Stimulated activated CD8-positive, alpha-beta memory T cell treated with anti-CD3 and anti-CD28 coated beads, Interleukin-7, amount 100 ng/mL, for 24 hours (primary cell): Measurements from ENCODE around the gene C2CD3.
"Not testable (repeated sequence)": the region's sequence is repeated elsewhere in the genome, so short reads cannot be mapped to it uniquely, and the experiment has no call there.

Source experiments
- DNase-seq: peaks from one replicate; pipeline ENCODE4 v3.0.0-alpha.2; 2020; ENCODE audit warnings: low read depth

C2CD3 gene

DNA sequence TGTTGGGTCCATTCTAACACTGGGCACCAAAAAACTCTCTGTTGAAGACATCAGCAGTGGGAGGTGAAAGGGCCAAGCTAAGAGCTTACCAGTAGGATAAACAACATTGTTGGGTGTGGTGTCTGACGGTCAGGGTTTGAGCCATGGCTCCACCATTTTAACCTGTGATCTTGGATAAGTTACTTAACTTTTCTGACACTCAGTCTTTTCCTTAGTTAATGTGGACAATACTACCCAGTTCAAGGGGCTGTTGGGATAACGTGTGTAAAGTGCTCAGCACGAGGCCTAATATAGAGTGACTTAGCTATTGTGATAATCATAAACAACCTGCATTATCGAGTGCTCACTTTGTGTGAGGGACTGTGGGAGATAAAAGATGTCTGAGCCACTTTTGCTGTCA lies 168.0 kb downstream of the C2CD3 start:
- DNase-seq: no peak

DNA sequence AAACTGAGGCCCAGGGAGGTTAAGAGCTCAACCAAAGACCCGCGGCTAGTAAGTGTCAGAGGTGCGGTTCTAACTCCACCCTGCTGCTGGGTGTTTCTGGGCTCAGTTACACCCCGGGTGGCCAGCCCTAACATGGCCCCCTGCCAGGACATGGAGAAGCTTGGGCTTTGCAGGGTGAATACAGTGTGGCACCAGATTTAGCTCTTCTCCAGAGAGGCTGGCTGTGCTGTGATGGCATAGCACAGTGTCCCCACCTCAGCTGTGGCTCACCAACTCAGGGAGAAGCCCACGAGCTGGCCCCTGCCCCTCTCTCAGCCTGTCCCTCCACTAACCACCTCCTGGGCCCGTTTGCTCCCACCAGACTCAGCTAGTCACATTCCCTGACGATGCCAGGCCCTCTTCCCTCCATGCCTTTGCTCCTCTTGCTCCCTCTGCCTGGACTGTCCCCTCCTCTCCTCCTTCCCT lies 168.9 kb downstream of the C2CD3 start:
- no peak for DNase-seq

- DNase-seq: no peak
Measured at GRCh38 chr11:74000307-74001133, 170.3 kb downstream of the C2CD3 start.

GRCh38 chr11:73999581-74000306 lies 171.1 kb downstream of the C2CD3 start:
- DNase-seq: no peak

DNA sequence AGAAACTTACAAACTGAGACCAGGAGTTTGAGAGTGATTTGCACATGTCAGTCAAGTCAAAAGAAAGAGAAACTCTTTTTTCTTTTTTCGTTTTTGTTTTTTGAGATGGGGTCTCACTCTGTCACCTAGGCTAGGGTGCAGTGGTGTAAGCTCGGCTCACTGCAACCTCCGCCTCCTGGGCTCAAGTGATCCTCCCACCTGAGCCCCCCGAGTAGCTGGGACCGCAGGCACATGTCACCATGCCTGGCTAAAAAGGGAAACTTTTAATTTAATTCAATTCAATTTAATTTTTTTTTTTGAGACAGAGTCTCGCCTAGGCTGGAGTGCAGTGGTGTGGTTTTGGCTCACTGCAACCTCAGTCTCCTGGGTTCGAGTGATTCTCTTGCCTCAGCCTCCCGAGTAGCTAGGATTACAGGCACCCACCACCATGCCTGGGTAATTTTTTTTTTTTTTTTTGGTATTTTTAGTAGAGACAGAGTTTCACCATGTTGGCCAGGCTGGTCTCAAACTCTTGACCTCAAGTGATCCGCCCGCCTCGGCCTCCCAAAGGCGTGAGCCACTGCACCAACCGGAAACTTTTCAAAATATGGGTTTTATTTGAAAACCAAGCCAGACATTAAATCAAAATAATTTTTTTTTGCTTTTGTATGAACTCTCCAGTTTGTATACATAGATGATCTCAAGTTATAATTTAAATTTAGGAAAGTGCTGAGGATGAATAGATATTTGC lies 171.8 kb downstream of the C2CD3 start:
- no peak for DNase-seq

DNA sequence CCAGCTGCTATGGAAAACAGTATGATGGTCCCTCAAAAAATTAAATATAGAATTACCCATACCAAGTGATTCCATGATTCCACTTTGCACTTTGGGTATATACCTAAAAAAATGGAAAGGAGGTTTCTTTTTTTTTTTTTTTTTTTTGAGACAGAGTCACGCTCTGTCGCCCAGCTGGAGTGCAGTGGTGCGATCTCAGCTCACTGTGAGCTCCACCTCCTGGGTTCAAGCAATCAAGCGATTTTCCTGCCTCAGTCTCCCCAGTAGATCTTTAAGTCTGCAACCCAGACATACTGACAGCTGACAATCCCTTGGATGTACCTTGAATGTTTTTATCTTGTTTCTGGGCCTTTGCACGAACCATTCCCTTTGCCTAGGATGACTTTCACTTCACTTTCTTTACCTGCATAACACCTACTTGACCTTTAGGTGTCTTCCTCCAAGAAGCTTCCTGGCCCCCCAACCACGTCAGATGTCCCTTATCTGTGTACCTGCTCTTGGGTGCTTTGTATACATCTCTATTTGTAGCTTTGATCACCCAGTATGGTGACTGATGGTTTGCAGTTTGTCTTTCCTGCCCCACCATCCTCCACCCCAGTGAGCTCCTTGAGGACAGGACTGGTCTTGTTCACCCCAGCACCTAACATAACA lies 173.6 kb downstream of the C2CD3 start:
- no peak for DNase-seq

DNA sequence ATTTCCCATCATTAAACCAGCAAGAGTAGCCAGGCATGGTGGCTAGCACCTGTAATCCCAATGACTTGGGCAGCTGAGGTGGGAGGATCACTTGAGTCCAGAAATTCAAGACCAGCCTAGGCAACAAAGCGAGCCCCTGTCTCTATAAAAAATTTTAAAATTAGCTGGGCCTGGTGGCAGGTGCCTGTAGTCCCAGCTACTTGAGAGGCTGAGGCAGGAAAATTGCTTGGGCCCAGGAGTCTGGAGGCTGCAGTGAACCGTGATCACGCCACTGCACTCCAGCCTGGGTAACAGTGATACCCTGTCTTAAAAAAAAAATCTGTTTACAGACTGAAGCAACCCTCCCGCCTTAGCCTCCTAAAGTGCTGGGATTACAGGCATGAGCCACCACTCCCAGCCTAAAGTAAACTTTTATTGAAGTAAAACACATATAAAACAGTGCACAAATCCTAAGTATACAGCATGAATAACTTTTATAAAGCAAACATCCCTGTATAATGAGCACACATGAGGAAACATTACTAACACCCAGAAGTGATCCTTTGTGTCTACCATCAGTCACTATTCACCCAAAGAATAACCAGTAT lies 174.5 kb downstream of the C2CD3 start:
- DNase-seq: no peak

- DNase-seq: no peak
Measured at GRCh38 chr11:73995731-73996130, 175.1 kb downstream of the C2CD3 start.

GRCh38 chr11:73995247-73995646 lies 175.6 kb downstream of the C2CD3 start:
- no peak for DNase-seq

DNA sequence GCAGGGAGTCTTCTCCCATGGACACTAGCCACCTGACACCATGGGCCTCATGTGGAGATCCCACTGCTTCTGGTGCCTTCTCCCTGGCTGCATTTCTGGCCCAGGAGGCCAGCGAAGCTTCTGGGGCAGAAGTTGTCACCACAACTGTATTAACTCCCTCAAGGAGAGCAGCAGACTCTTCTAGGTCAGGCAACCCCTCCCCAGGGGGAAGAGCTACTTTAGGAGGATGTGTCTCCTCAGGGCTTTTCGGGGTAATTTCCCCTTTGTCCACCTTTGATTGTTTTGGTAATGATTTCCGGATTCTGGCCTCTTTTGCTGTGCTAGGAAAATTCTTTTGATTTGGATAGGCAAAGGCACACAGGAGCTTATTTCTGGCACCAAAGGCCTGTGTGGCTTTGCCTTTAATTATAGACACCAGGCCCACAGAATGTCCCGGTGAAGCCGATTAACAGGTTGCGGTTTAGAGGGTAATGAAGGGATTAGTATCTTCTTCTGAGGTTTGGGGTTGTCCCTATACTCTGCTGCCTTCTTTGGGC lies 179.3 kb downstream of the C2CD3 start:
- DNase-seq: no peak

DNA sequence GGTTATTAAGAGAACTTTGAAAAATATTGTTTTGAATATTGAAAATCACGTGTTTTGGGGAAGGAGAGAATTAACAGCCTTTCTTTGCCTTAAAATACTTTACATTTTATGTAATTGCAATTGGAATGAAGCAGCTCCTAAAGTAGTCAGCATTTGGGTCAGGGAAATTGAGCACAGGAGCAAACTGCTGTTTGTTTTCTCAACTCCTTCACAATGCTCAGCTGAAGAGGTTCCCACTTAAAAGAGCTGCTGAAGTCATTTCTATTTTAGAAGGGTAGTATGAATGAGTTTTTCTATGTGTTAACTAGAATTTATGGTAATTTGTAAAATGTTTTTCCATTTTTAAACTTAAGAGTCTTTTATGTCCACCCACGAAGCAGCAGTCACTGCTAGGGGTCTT lies 180.1 kb downstream of the C2CD3 start:
- no peak for DNase-seq

GRCh38 chr11:73989156-73989555 lies 181.6 kb downstream of the C2CD3 start:
- DNase-seq: no peak

- no peak for DNase-seq
Measured at GRCh38 chr11:73988227-73988626, 182.6 kb downstream of the C2CD3 start.

DNA sequence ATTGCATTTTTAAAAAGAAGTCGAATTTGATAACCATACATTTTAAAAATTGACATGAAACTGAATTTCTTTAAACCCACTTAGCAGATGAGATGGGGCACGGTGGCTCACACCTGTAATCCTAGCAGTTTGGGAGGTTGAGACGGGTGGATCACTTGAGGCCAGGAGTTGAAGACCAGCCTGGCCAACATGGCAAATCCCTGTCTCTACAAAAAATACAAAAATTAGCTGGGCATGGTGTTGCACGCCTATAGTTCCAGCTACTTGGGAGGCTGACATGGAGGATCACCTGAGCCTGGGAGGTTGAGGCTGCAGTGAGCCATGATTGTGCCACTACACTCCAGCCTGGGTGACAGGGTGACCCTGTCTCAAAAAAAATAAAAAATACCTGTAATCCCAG lies 185.1 kb downstream of the C2CD3 start:
- not testable (repeated sequence) for DNase-seq

GRCh38 chr11:73983741-73984538 lies 186.9 kb downstream of the C2CD3 start:
- DNase-seq: no peak

DNA sequence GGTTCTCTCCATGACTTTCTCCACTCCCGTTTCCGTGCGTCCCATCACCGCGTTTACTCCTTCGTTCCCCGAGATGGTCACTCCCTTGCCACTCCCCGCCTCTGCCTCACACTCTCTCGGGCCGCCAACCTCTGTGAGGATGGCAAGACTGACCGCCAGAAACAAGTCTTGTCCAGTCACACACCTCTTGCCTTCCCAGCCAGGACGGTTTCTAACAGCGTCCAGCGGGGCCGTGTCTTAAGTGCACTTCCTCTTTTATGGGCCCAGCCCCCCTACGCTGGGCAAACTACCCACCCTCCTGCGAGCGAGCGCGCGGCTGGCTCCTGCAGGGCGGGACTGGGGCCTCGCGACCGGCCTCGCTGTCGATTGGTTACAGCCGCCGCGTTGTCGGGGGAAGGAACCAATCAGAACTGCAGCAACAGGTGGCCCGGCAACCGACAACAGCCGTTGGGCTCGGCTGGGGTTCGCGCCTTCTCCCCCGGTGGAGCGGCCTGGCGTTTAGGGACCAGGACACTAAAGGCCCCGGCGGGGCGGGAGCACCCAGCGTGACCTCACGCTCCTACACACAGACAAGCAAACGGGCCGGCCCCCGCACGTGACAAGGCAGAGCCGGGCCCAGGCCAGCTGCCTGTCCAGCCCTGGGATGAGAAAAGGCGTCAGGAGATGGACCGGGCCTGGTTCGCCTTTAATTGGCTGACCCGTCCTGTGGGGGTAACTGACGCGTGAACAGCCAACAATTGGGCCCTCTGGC lies 187.6 kb downstream of the C2CD3 start:
- DNase-seq: peak; percentile 85

GRCh38 chr11:73982595-73982989 lies 188.2 kb downstream of the C2CD3 start, which contains the start of gene UCP2:
Gene UCP2, minus strand, starts transcription at chr11:73982843. Its CDS starts 4,465 bp downstream, at chr11:73978378.
- peak; percentile 70 for DNase-seq

- no peak for DNase-seq
Measured at GRCh38 chr11:73981051-73981805, 189.6 kb downstream of the C2CD3 start.
